HG03521 (cell line): ENCODE measurements around the gene WRNIP1.

Experiments
- ATAC-seq: cut with Tn5 transposase; IDR thresholded peaks from one replicate; pipeline ENCODE4 v1.9.1; 2021; ENCODE audit warnings: mild to moderate bottlenecking, moderate library complexity; ENCODE audit not compliant: unreplicated experiment

The WRNIP1 gene

DNA sequence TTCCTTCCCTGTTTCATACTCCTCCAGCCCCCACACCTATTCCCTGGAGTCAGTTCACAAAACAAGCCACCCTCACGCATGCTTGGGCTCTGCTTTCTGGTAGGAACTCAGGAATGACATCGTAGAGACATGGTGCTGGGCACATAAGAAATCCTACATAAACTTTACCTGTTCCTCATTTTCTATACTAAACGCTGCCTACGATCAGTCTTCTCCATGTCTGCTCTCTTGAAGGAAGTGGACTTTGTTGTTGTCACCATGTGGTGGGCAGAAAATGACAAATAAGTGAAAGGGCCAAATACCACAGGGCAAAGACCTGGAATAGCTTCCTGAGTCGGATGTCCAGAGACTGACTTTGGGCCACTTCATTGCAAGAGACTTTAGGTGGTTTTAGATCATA is 24.6 kb upstream of the WRNIP1 start:
- ATAC-seq: no peak

DNA sequence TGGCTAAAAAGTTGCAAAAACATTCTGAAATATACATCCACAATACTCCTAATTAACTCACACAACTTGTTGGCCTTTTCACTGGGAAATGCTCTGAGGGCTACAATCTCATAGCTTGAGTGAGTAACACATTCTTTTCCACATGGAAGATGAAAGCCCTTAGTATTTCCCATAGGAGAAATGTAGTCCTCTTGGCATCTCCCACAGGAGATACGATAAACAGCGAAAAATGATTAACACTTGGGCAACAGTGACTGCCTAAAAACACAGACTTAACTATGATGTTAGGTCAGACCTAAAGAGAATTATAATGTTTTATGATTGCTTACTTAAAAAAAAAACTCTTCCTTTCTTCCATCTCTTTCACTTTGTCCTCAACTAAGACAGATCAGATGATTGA is 23.4 kb upstream of the WRNIP1 start:
- ATAC-seq: no peak

DNA sequence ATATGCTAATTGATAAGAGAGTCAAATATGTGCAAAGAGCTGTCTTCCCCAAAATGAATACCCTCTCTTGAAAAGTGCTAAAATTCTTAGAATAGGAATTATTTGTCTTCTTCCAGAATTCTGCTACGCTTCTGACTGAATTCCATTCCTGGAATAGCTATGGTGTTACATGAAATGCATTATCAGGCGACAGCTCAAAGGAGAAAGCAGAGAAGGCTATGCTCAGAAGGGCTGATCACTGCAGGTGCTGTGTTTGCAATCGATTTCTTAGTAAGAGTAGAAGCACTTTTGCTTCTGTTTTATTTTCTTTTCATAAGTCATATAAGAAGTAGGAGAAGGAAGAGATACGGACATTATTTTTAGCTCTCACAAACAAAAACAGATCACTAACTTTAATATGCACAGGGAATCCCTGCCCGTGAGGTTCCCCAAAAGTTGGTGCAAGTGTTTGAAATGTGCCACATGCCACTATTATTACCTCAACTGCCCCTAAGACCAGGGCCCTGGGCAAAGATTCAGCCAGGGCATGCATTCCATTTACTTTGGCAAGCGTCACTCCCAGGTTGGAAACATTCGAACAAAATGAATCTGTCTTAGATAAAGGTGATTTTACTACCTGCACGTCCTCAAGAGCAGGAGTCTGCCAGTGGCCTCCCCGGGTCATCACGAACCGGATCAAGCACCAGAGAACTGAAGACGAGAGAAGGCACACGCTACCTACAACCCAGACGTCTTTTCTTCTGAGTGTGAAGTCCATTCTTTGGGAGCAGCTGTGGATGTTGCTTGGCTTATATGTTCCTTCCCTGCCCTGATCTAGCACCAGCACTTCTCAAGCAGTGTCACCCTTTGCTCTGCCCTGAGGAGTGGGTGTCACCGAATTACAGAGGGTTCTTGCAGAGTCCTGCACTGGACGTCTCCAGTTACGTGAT is 21.6 kb upstream of the WRNIP1 start:
- ATAC-seq: no peak

DNA sequence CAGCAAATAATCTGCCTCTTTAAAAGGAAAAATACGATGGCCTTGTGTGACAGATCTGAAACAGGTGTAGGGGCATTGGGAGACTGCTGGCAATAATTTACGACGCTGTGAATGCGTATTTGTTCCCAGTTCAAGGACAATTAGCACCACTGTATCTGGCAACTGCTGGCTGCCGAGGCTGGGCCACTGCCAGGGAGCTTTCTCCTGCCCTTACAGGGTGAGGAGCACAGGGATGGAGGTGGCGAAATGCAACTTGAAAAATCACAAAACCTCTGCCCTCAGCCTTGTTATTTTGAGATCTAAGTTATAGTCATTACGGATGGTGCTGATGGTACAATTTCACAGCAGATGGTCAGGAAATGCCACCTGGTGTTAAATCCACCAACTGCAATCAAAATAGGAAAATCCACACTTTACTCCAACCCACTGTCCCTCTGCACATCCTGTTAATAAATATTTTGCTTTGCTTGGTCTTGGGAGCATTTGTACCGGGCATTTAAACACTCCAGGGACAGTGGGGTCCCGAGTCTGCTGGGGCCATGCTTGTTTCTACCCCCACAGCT is 20.9 kb upstream of the WRNIP1 start:
- ATAC-seq: no peak

DNA sequence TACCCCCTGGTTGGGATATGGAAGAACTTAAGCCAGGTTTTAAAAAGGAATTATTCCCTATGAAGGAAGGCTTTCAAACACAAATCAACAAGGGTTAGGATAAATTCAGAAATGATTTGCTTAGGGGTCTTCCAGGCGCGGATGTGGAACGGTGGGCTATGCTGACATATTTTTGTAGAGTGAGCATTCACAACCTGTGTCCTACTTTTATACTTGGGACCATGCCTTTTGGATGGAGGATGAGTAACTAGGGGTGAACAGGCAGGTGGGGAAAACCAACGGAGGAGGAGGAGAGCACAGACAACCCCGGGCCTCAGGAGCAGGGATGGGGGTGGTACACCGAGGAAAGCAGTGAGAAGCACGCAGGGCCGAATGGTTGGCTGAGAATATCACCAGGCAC is 20.4 kb upstream of the WRNIP1 start:
- no peak for ATAC-seq

DNA sequence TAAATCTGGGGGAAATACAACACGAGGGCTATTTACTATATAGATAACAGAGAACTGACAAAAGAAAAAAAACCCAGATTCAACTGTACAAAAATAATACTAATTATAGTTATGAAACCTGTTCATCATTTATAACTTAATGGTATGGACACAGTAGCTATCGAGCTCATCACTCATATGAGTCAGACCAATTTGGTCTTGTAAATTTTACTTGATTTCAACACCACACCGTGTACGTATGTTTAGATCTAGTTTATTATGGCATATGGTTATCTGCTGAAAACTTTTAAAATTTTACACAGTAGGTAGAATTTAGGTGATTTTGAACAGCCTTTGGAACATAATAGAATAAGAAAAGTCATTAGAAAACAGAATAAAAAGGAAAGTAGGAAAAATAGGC is 19.9 kb upstream of the WRNIP1 start:
- no peak for ATAC-seq

DNA sequence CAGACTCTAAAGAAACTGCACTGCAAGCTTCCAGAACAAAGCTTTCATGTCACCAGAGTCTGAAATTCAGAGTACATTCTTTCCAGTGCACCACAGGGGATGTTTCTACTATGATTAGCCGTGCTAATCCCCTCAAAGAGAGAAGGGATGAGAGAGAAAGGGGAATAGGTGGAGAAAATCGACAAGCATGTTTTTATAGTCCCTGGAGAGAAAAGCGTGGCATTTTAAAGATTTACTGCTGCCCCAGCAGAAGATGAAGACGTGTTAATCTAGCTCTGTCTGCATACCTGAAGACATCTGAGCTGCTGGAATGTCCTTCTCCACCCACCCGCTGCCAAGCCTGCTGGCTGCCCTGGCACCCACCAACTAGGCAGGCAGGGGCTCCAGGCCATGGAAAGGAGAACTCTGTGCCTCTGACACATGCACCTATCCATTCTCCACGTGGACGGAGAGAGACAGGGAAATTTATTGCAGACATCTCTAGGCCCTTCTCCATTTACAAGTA is 18.6 kb upstream of the WRNIP1 start:
- ATAC-seq: no peak

DNA sequence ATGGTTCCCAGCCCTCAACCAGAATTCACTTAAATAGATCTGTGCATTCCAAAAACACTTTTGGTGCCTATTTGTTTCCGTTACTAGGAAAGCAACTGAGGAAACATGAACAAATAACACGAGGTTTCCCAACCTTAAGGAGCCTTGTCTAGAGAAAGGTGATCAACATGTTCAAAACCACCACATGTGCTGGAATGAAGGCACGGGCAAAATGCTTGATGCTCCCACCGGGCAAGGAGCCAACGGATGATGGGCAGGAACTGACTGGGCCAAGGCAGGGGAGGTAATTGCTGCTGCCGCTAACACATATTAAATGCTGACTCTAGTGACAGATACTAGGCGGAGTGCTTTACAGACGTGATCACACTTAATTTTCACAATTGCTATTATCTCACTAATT is 17.0 kb upstream of the WRNIP1 start:
- no peak for ATAC-seq

DNA sequence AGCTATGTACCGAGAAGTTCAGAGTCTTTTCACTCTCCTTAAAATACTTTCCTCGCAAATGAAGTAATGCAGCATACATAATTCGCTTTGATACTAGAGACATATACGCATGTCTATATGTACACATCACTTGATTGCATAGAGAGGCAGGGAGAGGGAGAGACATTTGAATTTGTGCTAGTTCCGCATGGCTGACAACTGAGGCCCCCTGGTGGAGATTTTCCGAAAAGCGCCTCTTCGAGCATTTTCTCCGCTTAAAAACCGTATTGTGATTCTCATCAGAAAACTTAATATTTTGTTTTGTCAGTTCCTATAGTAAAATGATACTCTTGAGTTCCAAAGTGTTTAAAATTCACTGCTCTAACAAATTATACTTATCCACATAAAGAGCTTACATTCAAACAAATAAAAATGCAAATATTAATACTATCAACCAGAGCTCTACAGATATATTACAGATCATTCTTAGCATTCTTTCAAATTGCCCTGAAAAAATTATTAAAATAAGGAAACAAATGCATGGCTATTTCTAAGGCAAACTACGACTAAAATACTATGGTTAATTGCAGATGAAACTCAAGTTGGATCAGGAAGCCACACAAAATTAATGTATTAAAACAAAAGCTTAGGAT is 15.1 kb upstream of the WRNIP1 start:
- no peak for ATAC-seq

DNA sequence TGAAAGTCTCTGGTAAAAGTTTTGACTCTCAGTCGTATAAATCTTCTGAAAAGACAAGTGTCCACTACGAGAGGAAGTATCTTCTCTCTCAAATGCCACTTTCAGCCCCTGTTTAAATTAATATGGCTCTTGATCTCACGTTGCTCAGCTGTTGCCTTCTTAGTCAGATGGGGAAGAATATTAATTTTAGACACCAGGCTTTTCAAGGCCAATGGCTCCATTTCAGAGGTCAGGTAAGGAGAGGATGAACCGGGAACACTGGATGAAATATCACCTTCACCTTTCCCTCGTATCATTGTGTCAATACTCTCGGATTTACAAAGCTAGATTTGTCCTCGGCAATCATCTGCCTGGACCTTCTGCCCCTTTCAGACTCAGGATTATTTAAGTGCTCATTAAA is 14.4 kb upstream of the WRNIP1 start, which contains the start of gene MYLK4:
Gene MYLK4, minus strand, starts transcription at position 91 of the 400 bp plus-strand sequence. CDS start 1,628 bp downstream, outside the sequence.
- ATAC-seq: no peak

DNA sequence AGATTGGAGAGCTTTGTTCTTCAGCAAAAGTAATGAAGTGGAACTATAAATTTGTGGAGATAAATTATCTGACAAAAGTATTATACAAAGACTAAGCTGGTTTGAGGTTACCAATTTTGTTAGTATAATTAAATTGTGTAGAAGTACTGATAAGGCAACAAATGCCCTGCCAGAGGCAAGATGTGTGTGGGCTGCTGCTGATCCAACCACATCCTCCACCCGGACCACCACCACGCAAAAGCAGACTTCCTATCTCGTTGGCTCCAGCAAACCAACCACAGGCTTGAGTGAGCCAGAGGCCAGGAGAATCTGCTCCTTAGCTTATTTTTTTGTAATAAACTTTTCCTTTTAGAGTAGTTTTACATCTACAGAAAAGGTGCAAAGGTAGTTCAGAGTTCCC is 13.3 kb upstream of the WRNIP1 start:
- no peak for ATAC-seq

DNA sequence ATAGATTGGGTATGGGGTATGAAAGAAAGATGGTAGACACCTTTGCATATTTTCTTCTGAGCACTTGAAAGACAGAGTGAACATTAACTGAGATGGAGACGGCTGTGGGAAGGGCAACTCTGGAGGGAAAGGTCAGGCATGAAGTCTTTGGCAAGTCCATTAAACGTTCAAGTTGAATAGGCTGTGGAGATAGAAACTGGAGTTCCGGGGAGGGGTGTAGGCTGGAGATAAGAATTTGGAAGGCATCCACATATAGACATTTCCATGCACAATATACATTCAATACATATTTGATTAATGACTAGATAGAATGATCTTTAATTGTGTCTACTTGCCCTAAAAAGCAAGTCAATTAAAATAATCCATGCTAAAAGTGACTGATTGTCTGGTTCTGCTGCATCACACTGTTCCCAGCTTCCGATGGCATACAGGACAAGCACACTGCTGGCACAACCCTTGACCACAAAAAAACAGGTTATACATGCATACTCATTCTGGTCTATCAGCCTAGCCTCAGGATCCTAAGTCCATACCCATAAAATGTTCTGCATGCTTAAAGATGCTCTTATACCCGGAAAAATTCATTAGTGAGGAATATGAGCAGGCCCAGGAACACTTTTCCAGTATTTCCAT is 12.6 kb upstream of the WRNIP1 start:
- no peak for ATAC-seq

DNA sequence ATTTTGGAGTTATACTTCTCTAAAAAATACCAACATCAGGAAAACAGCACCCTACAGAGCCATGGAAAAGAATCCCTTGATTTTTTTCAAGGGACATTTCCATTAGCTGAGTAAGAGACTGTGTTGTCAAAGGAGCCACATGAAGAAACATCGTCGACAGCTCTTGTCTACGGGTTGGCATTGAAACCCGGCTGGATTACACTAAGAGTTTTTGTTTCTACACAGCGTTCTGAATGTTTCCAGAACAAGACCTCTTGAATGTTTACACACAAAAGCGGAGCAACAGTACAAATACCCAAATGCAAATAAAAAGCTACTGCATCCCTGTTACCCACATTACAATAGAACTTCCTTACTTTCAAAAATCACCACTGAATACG is 12.1 kb upstream of the WRNIP1 start:
- no peak for ATAC-seq

DNA sequence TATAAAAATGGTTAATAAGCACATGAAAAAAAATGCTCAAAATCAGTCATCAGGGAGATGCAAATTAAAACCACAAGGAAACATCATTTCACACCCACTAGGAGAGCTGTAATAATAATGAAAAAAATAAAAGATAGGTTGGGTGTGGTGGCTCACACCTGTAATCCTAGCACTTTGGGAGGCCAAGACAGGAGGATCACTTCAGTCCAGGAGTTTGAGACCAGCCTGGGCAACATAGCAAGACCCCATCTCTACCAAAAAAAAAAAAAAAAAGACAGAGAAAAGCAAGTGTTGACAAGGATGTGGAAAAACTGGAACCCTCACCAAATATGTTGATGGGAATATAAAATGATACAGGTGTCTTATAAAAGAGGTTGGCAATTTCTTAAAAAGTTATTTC is 11.4 kb upstream of the WRNIP1 start:
- ATAC-seq: no peak

DNA sequence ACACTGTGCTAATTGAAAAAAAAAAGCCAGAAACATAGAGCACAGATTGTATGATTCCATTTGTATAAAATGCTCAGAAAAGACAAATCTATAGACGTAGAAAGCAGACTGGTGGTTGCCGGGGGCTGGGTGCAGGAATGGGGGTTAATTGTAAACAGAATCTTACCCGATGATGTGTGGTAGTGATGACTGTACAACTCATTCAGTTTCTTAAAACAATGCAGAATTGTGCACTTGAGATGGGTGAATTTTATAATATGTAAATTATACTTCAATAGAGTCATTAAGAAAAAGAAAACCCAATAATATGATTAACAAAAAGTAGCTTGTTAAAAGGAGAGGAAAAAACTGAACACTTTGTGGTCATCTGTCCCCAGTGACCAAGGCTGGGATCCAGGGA is 10.8 kb upstream of the WRNIP1 start:
- no peak for ATAC-seq

DNA sequence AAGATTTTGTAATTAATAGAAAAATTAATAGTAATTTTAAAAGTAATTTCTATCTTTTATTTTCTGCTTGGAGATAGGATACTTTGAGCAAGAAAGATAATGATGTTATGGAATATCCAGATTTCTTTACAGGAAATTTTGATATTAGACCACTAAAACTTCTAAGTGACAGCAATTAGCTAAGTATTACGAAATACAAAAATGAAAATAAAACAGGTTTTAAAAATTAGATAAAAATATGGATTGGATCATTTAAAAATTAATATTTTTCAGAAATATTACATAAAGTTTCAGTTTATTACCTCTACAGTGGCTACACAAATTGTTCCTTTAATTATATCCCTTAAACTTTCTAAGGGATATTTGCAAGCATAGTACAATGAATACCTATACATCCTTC is 10.3 kb upstream of the WRNIP1 start:
- ATAC-seq: no peak

DNA sequence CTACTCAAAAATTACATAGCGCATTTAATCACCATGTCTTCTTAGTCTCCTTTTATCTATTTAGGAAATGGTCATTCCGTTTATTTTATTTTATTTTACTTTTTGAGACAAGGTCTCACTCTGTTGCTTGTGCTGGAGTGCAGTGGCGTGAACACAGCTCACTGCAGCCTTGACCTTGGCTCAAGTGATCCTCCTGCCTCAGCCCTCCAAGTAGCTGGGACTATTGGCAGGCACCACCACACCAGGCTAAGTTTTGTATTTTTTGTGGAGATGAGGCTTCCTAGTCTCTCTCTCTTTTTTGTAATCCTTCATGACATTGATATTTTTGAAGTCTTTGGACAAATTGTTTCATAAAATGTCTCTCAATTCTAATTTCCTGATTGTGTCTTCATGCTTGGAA is 9.7 kb upstream of the WRNIP1 start:
- no peak for ATAC-seq

DNA sequence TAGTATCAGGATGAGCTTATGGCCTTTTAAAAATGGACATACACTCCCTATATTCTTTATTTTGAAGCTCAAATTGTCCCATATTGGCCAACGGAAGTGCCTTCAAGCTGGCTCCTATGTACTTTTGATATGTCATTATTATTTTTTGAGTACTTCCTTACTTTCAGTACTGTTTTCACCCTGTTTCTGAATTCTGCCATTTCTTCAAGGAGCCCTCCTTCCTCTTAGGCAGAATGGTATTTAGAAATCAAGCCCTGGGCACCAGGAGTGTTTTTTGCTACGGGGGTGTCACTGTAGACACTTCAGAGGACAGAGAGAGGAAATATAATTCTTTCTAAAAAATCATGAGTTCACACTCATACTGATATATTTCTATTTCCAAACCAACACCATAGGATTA is 9.0 kb upstream of the WRNIP1 start:
- no peak for ATAC-seq

DNA sequence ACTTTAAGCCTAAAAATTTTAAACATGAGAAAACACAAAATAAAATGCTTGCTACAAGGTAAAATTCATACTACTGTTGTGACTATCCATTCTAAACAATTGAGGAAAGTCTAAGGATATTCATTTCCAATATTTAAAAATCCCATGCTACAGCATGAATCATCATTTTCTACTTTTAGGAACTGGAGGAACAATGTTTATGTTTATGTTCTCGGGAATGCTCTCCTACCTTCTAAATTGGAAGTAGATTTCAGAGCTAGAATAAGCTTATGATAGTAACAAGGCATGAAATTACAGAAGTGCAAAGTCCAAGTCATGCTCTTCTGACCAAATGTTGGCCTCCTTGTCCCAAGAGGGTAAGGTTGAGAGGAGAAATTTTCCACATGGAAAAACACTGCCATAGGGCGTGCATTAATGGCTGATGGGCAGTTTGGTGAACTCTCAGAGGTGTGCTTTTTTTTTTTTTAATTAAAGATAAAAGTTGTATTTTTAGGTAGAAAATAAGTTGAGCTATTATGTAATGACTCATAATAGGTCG is 8.4 kb upstream of the WRNIP1 start:
- ATAC-seq: no peak

DNA sequence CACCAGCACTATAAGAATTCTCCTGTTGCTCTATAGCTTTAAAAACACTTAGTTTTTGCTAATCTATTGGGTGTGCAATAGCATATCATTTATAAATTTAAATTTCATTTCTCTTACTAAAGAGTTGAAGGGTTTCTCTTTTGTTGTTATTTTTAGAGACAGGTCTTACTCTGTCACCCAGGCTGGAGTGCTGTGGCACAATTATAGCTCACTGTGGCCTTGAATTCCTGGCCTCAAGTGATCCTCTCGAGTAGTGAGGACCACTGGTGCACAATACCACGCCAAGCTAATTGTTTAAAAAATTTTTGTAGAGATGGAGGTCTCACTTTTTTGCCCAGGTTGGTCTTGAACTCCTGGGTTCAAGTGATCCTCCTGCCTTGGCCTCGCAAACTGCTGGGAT is 6.2 kb upstream of the WRNIP1 start:
- no peak for ATAC-seq
